Tibial nerve (tissue), 3 donors: Measurements from ENCODE around the gene MCM6.

Experiments
- CTCF ChIP-seq, 5 experiments: fragments of 200-600 bp in 3 of 5; fragments of 450-650 bp in 2 of 5; sonication (generic) in 3 of 5; IDR thresholded peaks; one replicate each; pipeline ENCODE4 v1.5.1; 2016 to 2019; ENCODE audit warnings: antibody characterized with exemption in 5 of 5, mild to moderate bottlenecking in 3 of 5, moderate library complexity in 2 of 5
- POLR2A ChIP-seq, 2 donors: fragments of 450-650 bp; IDR thresholded peaks; one replicate each; pipeline ENCODE4 v1.6.1; 2017; ENCODE audit warnings: antibody characterized with exemption in 2 of 2, mild to moderate bottlenecking in 2 of 2, moderate library complexity in 2 of 2

GRCh38 chr2:135893374-135893794 is 17.1 kb upstream of the MCM6 start:
- TF ChIP-seq CTCF (IDR thresholded peaks at IDR 0.05), result no peak
- no peak for TF ChIP-seq POLR2A (IDR thresholded peaks at IDR 0.05)
